Caco-2 (cell line): ENCODE results near the gene RMDN3. TPM values are rescaled to one million over a fixed set of nuclear protein-coding genes. Genes with fewer than 3 reads are reported as not detected.

Source experiments
- BruUV-seq: library from RNA; stranded (reverse); fragments of 400-500 nt; replicated peaks from 2 replicates; lab custom pipeline; 2021; lab: Mats Ljungman, UMichigan
- CTCF ChIA-PET: fragments of 300-600 bp; sonication (Branson Sonifier 250); formaldehyde crosslinking; loops from one replicate; lab custom pipeline; 2022; ENCODE audit warnings: antibody characterized with exemption; lab: Charles Lee
- POLR2A ChIA-PET: fragments of 300-600 bp; sonication (Branson Sonifier 250); formaldehyde crosslinking; loops from one replicate; lab custom pipeline; 2022; ENCODE audit warnings: antibody characterized with exemption; lab: Charles Lee
- DNase-seq, 2 experiments: peaks; one replicate each; pipeline versions ENCODE4 v3.0.0 to v3.0.0-alpha.2; 2020 to 2022
- H3K27me3 ChIP-seq: replicated peaks from 2 replicates; pipeline ENCODE4 v1.6.0; 2011; ENCODE audit warnings: low read length; ENCODE audit not compliant: control insufficient read depth, insufficient read depth
- H3K36me3 ChIP-seq: 2 replicates; pipeline ENCODE4 v1.5.1; 2011; ENCODE audit warnings: low read length; ENCODE audit not compliant: control insufficient read depth, insufficient read depth
- H3K4me1 ChIP-seq: fragments of 250-450 bp; sonication (Bioruptor Pico); 2 replicates; pipeline ENCODE4 v1.5.1; 2020; ENCODE audit warnings: mild to moderate bottlenecking
- H3K4me3 ChIP-seq: 2 replicates; pipeline ENCODE4 v1.5.1; 2011; ENCODE audit warnings: low read depth, mild to moderate bottlenecking, control low read depth, low read length
- H3K9me3 ChIP-seq: fragments of 250-450 bp; sonication (Bioruptor Pico); 2 replicates; pipeline ENCODE4 v1.5.1; 2020; ENCODE audit warnings: mild to moderate bottlenecking, moderate library complexity
- H3K27ac Mint-ChIP-seq: one replicate; pipeline ENCODE4 v1.8.0; 2022; ENCODE audit warnings: mixed read lengths; ENCODE audit not compliant: unreplicated experiment
- H3K27me3 Mint-ChIP-seq: one replicate; pipeline ENCODE4 v1.8.0; 2022; ENCODE audit warnings: mixed read lengths; ENCODE audit not compliant: insufficient read depth, unreplicated experiment
- H3K36me3 Mint-ChIP-seq: one replicate; pipeline ENCODE4 v1.8.0; 2022; ENCODE audit warnings: mild to moderate bottlenecking, mixed read lengths; ENCODE audit not compliant: insufficient read depth, unreplicated experiment
- H3K4me1 Mint-ChIP-seq: one replicate; pipeline ENCODE4 v1.8.0; 2022; ENCODE audit warnings: low read depth, mixed read lengths; ENCODE audit not compliant: unreplicated experiment
- H3K4me3 Mint-ChIP-seq: one replicate; pipeline ENCODE4 v1.8.0; 2022; ENCODE audit warnings: mild to moderate bottlenecking, moderate library complexity, mixed read lengths; ENCODE audit not compliant: unreplicated experiment
- H3K9me3 Mint-ChIP-seq: one replicate; pipeline ENCODE4 v1.8.0; 2022; ENCODE audit warnings: mixed read lengths; ENCODE audit not compliant: unreplicated experiment
- intact Hi-C: fragments of 100-400 bp; cut with micrococcal nuclease; formaldehyde crosslinking; loops from one replicate; pipeline ENCODE4 v1.10.0; 2022; ENCODE audit not compliant: unreplicated experiment
- total RNA-seq: library from RNA; stranded (reverse); gene quantifications from 2 replicates; pipeline ENCODE4 v1.2.3, GENCODE V29; 2022
- TF ChIP-seq, protein P1 (sequence below), 2 experiments: fragments of 200-600 bp in 1 of 2; IDR thresholded peaks; 1 replicate in 1 of 2; 2 replicates in 1 of 2; pipeline versions ENCODE4 v1.5.1 to v1.8.0; 2011 to 2022; ENCODE audit warnings: antibody characterized with exemption in 1 of 2, control low read depth in 1 of 2, inconsistent platforms in 1 of 2, low read depth in 1 of 2, low read length in 1 of 2, mild to moderate bottlenecking in 1 of 2, moderate library complexity in 1 of 2; ENCODE audit not compliant: insufficient read depth in 1 of 2, severe bottlenecking in 1 of 2, unreplicated experiment in 1 of 2

RMDN3 gene
- total RNA-seq, 1 experiment from 2014 or later = 48.0 TPM

GRCh38 chr15:40739854-40740253 is 15.2 kb downstream of the RMDN3 start:
- ChIA-PET CTCF (interaction anchor here (0.5 to 1.5 kb wide), 4 partner anchors 60 to 175 kb away, joined by 3 to 5 read pairs (median 4); partner anchors contain the start of genes CCDC32 and SPINT1), POLR2A (interaction anchor here (0.6 kb wide), 1 partner anchor 156 kb away, joined by 9 read pairs; no protein-coding TSS in a partner anchor)
- peaks cover 51% of the 10 kb centered on the region for H3K36me3 Mint-ChIP-seq
- no peaks in the 10 kb centered on the region for H3K27me3 Mint-ChIP-seq
- Histone ChIP-seq H3K4me3 (no peak overlapping the region), H3K27me3 (no peaks in the 10 kb centered on the region), H3K4me1 (no peaks in the 10 kb centered on the region), H3K36me3 (peaks cover 2% of the 10 kb centered on the region; the same call in 1 of the 2 replicates), H3K9me3 (no peaks in the 10 kb centered on the region)
- no peaks in the 10 kb centered on the region for H3K9me3 Mint-ChIP-seq
- TF ChIP-seq, protein P1, sequence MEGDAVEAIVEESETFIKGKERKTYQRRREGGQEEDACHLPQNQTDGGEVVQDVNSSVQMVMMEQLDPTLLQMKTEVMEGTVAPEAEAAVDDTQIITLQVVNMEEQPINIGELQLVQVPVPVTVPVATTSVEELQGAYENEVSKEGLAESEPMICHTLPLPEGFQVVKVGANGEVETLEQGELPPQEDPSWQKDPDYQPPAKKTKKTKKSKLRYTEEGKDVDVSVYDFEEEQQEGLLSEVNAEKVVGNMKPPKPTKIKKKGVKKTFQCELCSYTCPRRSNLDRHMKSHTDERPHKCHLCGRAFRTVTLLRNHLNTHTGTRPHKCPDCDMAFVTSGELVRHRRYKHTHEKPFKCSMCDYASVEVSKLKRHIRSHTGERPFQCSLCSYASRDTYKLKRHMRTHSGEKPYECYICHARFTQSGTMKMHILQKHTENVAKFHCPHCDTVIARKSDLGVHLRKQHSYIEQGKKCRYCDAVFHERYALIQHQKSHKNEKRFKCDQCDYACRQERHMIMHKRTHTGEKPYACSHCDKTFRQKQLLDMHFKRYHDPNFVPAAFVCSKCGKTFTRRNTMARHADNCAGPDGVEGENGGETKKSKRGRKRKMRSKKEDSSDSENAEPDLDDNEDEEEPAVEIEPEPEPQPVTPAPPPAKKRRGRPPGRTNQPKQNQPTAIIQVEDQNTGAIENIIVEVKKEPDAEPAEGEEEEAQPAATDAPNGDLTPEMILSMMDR (IDR thresholded peaks at IDR 0.05; ENCODE audit: insufficient read depth in 1 of 2, low read depth in 1 of 2, low read length in 1 of 2, severe bottlenecking in 1 of 2, unreplicated experiment in 1 of 2) = no peak
- no peak overlapping the region for H3K4me3 Mint-ChIP-seq
- H3K4me1 Mint-ChIP-seq = no peaks in the 10 kb centered on the region
- intact Hi-C loops = no loop called here
- no peak overlapping the region for H3K27ac Mint-ChIP-seq
- no TSS peak for BruUV-seq
- peak in 1 of 2 experiments; percentile 24 for DNase-seq

- no peak overlapping the region for H3K27ac Mint-ChIP-seq
- CTCF ChIA-PET = interaction anchor here (1.5 kb wide), 1 partner anchor 174 kb away, joined by 4 read pairs; the partner anchor contains the start of gene CCDC32
- BruUV-seq = no TSS peak
- no peak overlapping the region for H3K4me3 Mint-ChIP-seq
- H3K4me1 ChIP-seq = no peaks in the 10 kb centered on the region
- peak in 1 of 2 experiments; percentile 3 for DNase-seq
- peaks cover 1% of the 10 kb centered on the region; the same call in 1 of the 2 replicates for H3K36me3 ChIP-seq
- no peaks in the 10 kb centered on the region for H3K9me3 ChIP-seq
- no peak overlapping the region for H3K4me3 ChIP-seq
- TF ChIP-seq, protein P1 (IDR thresholded peaks at IDR 0.05; ENCODE audit: insufficient read depth in 1 of 2, low read depth in 1 of 2, low read length in 1 of 2, severe bottlenecking in 1 of 2, unreplicated experiment in 1 of 2) = no peak
- peaks cover 53% of the 10 kb centered on the region for H3K36me3 Mint-ChIP-seq
- H3K4me1 Mint-ChIP-seq = no peaks in the 10 kb centered on the region
- H3K27me3 Mint-ChIP-seq = no peaks in the 10 kb centered on the region
- no peaks in the 10 kb centered on the region for H3K9me3 Mint-ChIP-seq
- no peaks in the 10 kb centered on the region for H3K27me3 ChIP-seq
- intact Hi-C loops = no loop called here
- POLR2A ChIA-PET = no interaction called here
These were observed 16.0 kb downstream of the RMDN3 start for GRCh38 chr15:40739047-40739446.

GRCh38 chr15:40737048-40737447 is 18.0 kb downstream of the RMDN3 start:
- Histone ChIP-seq H3K27me3 (no peaks in the 10 kb centered on the region), H3K36me3 (peaks cover 1% of the 10 kb centered on the region), H3K4me3 (no peak overlapping the region), H3K9me3 (no peaks in the 10 kb centered on the region), H3K4me1 (no peaks in the 10 kb centered on the region)
- intact Hi-C loops = no loop called here
- Mint-ChIP-seq H3K4me3 (no peak overlapping the region), H3K4me1 (no peaks in the 10 kb centered on the region), H3K27me3 (no peaks in the 10 kb centered on the region), H3K9me3 (no peaks in the 10 kb centered on the region), H3K36me3 (peaks cover 46% of the 10 kb centered on the region), H3K27ac (no peak overlapping the region)
- DNase-seq = no peak
- TF ChIP-seq, protein P1 (IDR thresholded peaks at IDR 0.05; ENCODE audit: insufficient read depth in 1 of 2, low read depth in 1 of 2, low read length in 1 of 2, severe bottlenecking in 1 of 2, unreplicated experiment in 1 of 2) = no peak
- BruUV-seq = no TSS peak
- ChIA-PET POLR2A (no interaction called here), CTCF (no interaction called here)
